GM18868 (cell line): ENCODE results near the gene CHAF1A.

Experiments used
- ATAC-seq: cut with Tn5 transposase; IDR thresholded peaks from one replicate; pipeline ENCODE4 v1.9.1; 2021; ENCODE audit warnings: mild to moderate bottlenecking, moderate library complexity; ENCODE audit not compliant: unreplicated experiment

The CHAF1A gene

GRCh38 chr19:4431808-4432674 is 29.6 kb downstream of the CHAF1A start:
- no peak for ATAC-seq

DNA sequence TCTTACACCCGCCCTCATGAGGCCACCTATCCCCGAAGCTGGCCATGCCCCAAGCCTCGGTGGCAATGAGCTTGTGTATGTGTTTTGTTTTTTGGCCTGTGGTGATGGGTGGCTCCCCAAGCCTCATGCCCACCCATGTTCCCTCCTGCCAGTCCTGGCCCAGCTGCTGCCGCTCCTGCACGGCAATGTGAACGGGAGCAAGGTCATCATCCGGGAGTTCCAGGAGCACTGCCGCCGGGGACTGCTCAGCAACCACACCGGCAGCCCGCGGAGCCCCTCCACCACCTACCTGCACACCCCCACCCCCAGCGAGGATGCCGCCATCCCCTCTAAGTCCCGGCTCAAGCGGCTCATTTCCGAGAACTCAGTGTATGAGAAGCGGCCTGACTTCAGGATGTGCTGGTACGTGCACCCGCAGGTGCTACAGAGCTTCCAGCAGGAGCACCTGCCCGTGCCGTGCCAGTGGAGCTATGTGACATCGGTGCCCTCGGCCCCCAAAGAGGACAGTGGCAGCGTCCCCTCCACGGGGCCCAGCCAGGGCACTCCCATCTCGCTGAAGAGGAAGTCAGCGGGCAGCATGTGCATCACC is 30.6 kb downstream of the CHAF1A start:
- ATAC-seq = no peak

GRCh38 chr19:4434391-4434790 is 32.0 kb downstream of the CHAF1A start:
- no peak for ATAC-seq

DNA sequence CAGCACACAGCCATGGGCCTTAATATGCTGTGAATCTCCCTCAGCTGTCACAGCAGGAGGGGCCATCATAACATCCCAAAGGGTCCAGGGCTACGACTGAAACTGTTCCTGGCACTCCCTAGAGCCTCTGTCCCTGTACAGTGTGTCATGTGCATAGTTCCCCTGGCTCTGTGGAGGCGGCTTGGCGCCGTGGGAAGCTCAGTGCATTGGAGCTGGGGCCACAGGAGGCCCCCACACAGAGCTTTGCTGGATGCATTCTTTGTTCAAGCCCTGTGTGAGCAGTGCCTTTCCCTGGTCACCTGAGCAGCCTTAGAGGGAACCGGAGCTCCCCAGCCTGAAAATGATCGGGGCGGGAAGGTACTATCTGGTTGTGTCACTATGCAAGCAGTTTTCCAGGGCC is 33.8 kb downstream of the CHAF1A start:
- no peak for ATAC-seq

DNA sequence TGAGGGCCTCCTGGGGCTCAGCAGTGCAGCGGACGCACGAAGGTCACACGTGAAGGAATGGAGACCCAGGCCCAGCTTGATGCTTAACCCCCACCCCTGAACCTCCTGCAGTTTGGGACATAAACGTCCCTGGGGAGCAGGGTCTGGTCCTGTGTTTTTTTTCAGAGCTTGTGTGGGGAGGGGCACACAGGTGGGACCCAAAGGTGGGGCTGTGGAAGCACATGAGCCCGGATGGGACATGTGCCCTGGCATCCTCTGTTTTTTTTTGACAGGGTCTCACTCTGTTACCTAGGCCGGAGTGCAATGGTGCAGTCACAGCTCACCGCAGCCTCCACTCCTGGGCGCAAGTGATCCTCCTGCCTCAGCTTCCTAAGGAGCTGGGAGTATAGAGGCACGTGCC is 34.7 kb downstream of the CHAF1A start:
- no peak for ATAC-seq

GRCh38 chr19:4439243-4439642 is 36.8 kb downstream of the CHAF1A start:
- ATAC-seq = no peak

DNA sequence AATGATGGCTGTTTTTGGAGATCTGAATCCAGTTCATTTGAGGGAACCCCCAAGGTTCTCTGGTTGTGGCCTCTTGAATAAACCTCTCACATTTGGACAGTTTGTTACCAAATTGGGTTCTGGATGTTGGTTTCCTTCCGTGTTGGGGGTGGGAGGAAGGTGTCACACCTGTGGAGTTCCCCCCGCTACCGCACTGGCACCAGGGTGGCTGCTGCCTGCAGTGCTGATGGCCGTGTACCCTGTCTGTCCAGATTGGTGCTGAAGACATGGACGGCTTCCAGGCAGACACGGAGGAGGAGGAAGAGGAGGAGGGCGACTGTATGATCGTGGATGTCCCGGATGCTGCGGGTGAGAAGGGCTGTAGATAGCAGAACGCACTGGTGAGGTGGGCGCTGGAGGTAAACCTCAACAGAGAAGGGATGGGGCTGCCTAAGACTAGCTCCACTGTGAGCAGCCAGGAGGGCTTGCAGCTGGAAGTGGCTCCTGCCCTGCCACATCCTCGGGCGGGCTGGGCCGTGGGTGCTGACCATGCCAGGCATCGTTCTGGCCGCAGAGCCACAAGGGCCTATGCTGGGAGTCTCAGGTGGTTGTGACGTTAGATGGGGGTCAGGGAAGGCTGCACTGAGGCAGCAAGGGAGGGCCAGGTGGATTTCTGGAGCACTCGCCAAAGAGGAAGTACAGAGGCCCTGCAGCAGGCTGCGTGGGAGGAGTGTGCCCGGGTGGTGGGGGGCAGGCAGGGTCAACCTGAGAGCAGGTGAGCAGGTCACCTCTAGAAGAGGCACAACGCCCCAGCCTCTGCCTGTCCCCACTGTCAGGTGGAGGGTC is 39.8 kb downstream of the CHAF1A start:
- no peak for ATAC-seq

DNA sequence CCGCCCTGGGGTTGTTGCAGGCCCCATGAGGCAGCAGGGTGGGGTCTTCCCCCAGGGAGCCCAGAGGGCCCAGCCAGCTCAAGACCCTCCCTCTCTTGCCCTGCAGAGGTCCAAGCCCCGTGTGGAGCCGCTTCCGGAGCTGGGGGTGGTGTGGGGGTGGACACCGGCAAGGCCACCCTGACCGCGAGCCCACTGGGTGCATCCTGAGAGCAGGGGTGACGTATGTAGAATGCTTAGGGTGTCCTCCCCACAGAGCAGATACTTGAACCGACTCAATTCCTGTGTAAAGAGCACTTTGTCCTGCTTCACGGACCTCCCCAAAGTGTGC is 40.3 kb downstream of the CHAF1A start:
- no peak for ATAC-seq

DNA sequence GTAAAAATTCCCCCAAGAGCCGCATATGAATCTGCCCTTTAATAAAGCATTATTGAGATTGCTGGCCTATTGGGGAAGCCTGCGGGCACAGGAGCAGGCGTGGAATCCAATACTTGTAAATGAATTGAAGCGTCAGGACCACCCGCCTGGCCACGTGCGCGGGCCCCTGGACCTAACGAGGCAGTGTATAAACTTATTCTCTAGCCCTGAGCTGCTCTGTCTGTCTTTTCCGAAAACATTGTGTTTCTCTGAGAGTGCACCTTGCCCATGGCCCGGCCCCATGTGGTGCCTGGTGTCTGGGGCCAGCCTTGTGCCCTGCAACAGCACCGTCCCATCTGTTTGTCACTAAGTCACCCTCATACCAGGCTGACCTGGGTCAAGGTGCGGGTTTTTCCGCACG is 40.7 kb downstream of the CHAF1A start:
- no peak for ATAC-seq

GRCh38 chr19:4443966-4444764 is 41.7 kb downstream of the CHAF1A start:
- no peak for ATAC-seq

DNA sequence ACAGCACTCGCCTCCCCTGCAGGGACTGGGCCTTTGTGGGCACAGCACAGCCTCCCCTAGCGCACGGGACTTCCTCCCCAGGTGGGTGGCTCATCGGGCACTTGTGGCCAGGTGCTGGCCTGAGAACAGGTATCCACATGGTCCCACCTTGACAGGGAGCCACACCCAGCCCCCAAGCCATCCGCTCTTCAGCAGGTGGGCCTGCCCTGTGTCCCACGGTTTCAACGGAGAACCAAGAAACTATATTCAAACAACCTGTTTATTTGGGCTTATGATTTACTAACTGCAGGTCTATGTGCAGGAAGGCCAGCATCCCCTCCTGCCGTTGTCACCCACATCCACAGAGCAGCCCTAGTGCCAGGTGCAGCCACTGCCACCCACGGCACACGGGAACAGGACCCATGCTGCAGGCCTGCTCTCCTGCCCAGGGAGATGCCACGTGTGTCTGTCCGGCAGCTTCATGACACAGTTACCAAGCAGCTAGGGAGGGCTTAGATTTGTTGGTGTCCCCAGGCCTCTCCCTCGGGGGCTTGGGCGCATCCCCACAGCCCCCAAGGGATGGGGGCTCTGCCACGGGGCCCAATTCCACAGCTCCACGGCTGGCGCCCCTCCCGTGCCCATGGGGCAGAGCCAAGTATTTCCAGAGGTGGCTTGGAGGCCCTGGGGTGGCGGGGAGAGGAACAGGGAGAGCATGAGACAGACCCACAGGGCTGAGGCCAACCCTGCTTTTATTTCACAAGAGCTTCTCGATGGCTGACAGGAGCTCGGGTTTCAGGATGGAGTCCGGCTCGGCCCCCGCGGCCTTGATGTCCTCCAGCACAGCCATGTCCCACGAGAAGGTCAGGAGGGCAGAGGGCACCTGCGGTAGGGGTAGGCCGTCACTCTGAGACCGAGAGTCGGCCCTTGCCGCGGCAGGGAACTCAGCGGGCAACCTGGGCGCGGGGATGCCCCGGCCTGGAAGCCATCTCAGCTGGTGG is 42.6 kb downstream of the CHAF1A start:
- no peak for ATAC-seq

DNA sequence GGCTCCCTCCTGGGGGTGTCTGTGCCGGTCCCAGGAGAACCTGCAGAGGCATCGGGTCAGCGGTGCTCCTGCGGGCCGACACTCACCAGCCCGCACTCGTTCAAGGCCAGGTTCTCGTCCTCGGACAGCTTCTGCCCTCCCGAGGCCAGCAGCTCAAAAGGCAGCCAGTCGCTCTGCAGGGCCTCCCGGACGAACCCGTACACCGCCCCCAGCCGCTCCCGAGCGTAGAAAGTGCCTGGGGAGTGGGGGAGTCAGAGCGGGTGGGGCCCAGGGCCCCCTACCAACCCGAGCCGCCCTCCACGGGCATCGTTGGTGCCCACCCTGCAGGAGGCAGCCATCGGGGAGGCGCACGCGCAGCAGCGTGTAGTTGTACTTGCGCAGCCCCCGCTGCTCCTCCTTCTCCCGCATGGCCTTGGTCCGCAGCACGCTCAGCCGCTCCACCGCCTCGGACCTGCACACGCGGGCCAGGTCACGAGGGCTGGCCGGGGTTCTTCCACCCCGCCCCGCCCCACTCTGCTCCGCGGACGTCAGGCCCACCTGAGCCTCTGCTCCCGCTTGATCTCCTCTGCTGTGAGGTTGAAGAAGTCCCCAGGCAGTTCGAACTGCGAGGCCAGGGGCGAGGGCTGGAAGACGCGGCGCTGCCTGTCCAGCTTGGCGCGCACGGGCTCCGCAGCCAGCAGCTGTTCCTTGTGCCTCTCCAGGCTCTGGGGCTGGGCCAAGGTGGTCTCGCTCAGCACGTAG is 43.7 kb downstream of the CHAF1A start:
- ATAC-seq = no peak

DNA sequence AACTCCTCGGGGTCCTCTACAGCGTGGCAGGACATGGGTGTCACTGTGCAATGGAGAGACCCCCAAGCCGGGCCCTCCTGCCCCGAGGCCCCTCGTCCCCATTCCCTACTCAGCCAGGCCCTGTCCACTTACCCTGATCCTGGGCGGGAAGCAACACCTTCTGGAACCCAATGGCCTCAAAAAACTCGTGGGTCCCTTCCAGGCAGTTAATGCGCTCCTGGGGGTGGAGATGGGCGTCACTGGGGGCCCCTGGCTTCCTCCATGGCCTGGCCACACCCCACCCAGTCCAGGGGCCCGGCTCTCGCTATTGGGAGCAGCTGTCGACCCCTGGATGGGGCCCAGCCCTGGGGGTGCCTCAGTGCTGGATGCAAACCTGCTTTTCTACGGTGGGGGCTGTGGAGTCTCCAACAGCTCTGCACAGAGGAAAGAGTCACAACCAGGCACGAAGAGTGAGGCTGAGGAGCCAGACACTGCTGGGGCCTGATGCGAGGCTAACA is 44.3 kb downstream of the CHAF1A start:
- ATAC-seq = no peak

DNA sequence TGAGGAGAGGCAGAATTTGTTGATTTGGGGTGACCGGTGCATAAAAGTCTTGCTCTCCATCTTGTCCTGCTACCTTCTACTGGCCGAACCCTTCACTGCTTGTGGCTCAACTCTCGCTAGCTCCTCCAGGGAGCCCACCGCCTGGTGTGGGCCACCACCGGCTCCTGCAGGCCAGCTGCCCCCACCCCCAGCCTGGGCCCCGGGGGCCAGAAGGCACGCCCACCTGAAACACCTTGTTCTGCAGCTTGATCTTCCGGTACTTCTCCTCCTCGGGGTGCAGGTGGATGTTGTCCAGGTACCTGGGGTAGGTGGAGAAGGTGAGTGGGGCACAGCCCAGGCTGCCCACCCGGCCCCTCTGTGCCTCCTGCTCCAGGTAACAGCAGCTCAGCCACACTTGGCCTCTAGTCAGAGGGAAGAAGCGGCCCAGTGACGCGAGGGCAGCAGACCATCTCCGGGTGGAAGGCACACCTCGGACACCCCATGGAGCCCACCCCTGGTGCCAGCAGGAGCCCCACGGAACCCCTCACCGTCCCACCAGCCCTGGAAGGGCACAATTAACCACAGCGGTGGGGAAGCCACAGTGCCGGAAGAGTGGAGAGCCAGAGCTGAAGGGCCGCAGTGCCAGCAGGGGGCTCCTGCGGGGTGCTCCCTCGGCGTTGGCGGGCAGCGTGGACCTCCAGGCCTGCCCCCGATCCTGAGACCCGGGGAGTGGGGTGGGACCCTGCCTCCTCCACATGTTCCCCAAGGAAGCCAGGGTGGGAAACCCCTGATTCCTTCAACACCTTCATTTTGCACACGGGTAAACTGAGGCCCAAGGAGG is 45.1 kb downstream of the CHAF1A start:
- ATAC-seq = no peak

DNA sequence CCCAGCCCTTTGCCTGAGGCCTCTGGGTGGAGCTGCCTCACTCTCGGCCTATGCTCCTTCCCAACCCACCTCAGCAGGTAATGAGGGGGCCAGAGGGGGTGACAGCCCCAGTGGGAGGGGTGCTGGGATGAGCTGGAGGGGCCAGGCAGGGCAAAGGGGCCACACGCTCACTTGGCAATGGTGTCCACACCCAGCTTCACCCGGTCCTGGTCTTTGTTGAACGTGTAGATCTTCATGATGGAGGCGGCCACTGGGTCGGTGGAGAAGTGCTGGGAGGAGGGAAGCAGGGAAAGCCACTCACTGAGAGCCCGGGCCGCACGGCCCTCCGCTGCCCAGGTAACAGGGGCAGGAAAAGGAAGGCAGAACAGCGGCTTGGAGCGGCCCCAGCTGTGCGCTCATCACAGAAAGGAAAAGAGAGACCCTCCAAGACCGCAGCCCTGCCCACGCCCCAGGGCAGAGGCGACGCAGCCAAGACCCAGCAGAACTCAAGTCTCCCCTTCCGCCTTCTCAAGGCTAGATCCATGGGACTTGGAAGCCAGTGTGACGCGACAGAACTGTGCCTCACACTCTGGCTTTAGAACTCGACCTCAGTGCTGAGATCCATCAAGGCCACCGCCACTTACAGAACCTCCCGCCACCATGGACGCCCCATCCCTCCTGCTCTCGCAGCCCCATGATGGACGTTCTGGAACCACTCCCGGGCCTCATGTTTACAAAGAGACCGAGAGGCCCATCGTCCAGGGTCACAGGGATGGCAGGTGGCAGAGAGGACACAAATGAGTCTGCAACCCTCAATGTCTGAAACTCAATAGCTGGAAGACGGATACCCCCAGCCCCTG is 45.9 kb downstream of the CHAF1A start:
- no peak for ATAC-seq

DNA sequence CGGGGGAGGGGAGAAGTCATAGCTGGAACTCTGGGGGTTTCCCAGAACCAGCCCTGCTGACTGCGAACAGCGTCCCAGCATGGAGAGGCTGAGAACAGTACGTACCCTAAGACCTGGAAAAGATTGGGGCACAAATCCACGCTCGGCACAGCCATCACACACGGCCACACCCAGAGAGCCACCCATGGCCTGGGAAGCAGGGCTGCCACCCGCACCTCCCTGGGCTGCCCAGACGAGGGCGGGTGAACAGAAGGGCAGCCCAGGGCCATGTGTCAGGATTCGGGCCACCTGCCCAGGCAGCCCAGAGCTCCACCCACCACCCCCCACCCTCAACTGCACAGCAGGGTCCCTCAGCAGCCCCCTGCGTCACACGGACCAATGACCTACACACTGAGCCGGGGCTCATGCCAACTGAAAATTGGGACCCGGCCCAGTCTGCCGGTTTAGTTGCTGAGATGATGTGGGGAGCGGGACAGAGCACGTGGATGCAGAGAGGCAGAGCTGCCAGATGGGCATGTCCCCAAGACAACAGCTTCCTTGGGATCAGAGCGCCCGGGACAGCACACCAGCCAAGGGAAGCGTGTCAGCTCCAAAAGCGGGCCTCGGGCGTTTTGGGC is 46.7 kb downstream of the CHAF1A start:
- ATAC-seq = no peak

DNA sequence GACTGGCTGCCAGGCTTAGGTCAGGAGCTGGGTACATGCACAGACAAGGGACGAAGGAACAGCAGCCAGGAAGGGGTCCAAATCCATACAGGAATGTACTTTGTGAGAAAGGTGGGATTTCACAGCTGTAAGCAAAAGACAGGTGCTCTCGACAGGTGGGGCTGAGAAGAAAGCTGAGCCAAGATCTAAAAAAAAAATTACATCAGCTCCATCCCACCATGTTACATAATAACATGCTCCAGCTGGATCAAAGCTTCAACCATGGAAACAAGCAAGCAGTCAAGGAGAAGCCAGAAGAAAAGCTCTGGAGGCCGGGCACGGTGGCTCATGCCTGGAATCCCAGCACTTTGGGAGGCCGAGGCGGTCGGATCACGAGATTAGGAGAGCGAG is 47.2 kb downstream of the CHAF1A start:
- no peak for ATAC-seq
